ENCODE data around the gene SLCO1C1.
"Not testable (repeated sequence)": the region's sequence is repeated elsewhere in the genome, so short reads cannot be mapped to it uniquely, and the experiment has no call there.

The SLCO1C1 gene

GRCh38 chr12:20695232-20695631, at the start of gene SLCO1C1:
Gene SLCO1C1, plus strand, starts transcription at chr12:20695332. Its CDS starts 4,245 bp downstream, at chr12:20699577.
- no peak for DNase-seq (ENCODE audit: low read depth)

- DNase-seq (ENCODE audit: low read depth): no peak
These were observed 48.8 kb upstream of the SLCO1C1 start for GRCh38 chr12:20646239-20646827.

GRCh38 chr12:20653871-20654270, 41.3 kb upstream of the SLCO1C1 start:
- no peak for DNase-seq (ENCODE audit: low read depth)

- DNase-seq (ENCODE audit: low read depth): no peak
These were observed 38.5 kb upstream of the SLCO1C1 start for GRCh38 chr12:20656600-20656999.

GRCh38 chr12:20657496-20657895, 37.6 kb upstream of the SLCO1C1 start:
- no peak for DNase-seq (ENCODE audit: low read depth)

- no peak for DNase-seq (ENCODE audit: low read depth)
These were observed 13.8 kb upstream of the SLCO1C1 start for GRCh38 chr12:20681334-20681733.

- no peak for DNase-seq (ENCODE audit: low read depth)
These were observed 1.2 kb downstream of the SLCO1C1 start for GRCh38 chr12:20696181-20696905.

GRCh38 chr12:20701106-20701505, 6.0 kb downstream of the SLCO1C1 start:
- DNase-seq (ENCODE audit: low read depth): no peak

GRCh38 chr12:20704860-20705259, 9.7 kb downstream of the SLCO1C1 start:
- DNase-seq (ENCODE audit: low read depth): no peak

- no peak for DNase-seq (ENCODE audit: low read depth)
These were observed 16.7 kb downstream of the SLCO1C1 start for GRCh38 chr12:20711846-20712245.

- DNase-seq (ENCODE audit: low read depth): no peak
These were observed 20.9 kb downstream of the SLCO1C1 start for GRCh38 chr12:20716037-20716436.

- DNase-seq (ENCODE audit: low read depth): no peak
These were observed 21.9 kb downstream of the SLCO1C1 start for GRCh38 chr12:20716985-20717384.

- no peak for DNase-seq (ENCODE audit: low read depth)
These were observed 23.2 kb downstream of the SLCO1C1 start for GRCh38 chr12:20718294-20718693.

- DNase-seq (ENCODE audit: low read depth): no peak
These were observed 27.0 kb downstream of the SLCO1C1 start for GRCh38 chr12:20722142-20722541.

GRCh38 chr12:20731274-20731673, 36.1 kb downstream of the SLCO1C1 start:
- no peak for DNase-seq (ENCODE audit: low read depth)

GRCh38 chr12:20740972-20741371, 45.8 kb downstream of the SLCO1C1 start:
- DNase-seq (ENCODE audit: low read depth): no peak

GRCh38 chr12:20748198-20748597, 53.1 kb downstream of the SLCO1C1 start:
- DNase-seq (ENCODE audit: low read depth): no peak

GRCh38 chr12:20751046-20751445, 55.9 kb downstream of the SLCO1C1 start:
- no peak for DNase-seq (ENCODE audit: low read depth)

- no peak for DNase-seq (ENCODE audit: low read depth)
These were observed 82.3 kb downstream of the SLCO1C1 start for GRCh38 chr12:20777420-20777819.

GRCh38 chr12:20778969-20779368, 83.8 kb downstream of the SLCO1C1 start:
- DNase-seq (ENCODE audit: low read depth): no peak

- not testable (repeated sequence) for DNase-seq (ENCODE audit: low read depth)
These were observed 84.8 kb downstream of the SLCO1C1 start for GRCh38 chr12:20779971-20780370.

GRCh38 chr12:20783796-20784357, 88.7 kb downstream of the SLCO1C1 start:
- not testable (repeated sequence) for DNase-seq (ENCODE audit: low read depth)

- DNase-seq (ENCODE audit: low read depth): no peak
These were observed 97.8 kb downstream of the SLCO1C1 start for GRCh38 chr12:20792971-20793370.

Measured in stimulated activated CD8-positive, alpha-beta memory T cell treated with anti-CD3 and anti-CD28 coated beads, Interleukin-12 subunit alpha, Interleukin-12 subunit beta, amount 100 ng/mL, for 1 hour (primary cell).